ENCODE measurements around the gene ALOXE3. TPM values are rescaled to one million over a fixed set of nuclear protein-coding genes. Genes with fewer than 3 reads are reported as not detected.

The ALOXE3 gene
- total and polyA plus RNA-seq, 2 experiments from 2014 or later, result 0.10 to 0.27 TPM

DNA sequence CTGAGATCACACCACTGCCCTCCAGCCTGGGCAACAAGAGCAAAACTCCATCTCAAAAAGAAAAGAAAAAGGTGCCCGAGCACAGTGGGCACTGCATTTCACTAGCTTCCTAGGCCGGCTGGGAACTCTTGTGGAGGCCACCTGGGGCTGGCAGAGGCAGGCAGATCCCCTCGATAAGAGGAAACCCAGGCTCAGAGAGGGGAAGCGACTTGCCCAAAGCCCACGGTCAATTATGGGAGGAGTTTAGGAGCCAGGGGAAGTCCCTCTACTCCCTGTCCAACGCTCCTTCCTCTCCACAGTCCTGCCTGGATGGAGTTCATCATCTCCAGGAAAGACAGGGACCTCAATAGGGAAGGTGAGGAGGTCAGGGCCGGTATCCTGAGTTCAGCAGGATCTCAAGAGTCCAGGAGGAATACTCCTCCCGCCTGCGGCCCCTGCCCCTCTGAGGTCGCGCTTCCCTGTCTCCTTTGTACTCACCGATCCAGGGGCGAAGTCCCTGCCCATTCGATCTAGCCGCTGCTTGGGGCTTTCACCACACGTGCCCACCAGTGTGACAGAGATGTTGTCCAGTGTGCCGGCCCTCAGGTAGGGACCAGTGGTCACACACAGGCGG lies 841 bp downstream of the ALOXE3 start:
- DNase-seq (ENCODE audit: low spot score) (no peak), ATAC-seq (no peak)
- Histone ChIP-seq H3K27ac (ENCODE audit: low read depth) (no peak overlapping the region), H4K20me1 (replicated peaks; ENCODE audit: insufficient read depth) (no peaks in the 10 kb centered on the region), H3K79me2 (replicated peaks; ENCODE audit: insufficient read depth) (no peaks in the 10 kb centered on the region), H2AFZ (peak overlapping the region; percentile 98), H3K9me2 (ENCODE audit: insufficient read depth) (no peaks in the 10 kb centered on the region), H3K4me2 (peak overlapping the region; percentile 75), H3K27me3 (ENCODE audit: insufficient read depth) (peaks cover 69% of the 10 kb centered on the region), H3K4me3 (peak overlapping the region; percentile 66), H3K36me3 (ENCODE audit: insufficient read depth) (no peaks in the 10 kb centered on the region), H3F3A (replicated peaks; ENCODE audit: low read depth) (0 out of 2 replicates have a peak, but pooled peaks cover 4% of the 10 kb centered on the region), H3K4me1 (ENCODE audit: insufficient read depth) (peaks cover 7% of the 10 kb centered on the region; the same call in 1 of the 2 replicates)
- peaks cover 6% of the 10 kb centered on the region; the same call in 2 of the 3 replicates for H3K4me1 Mint-ChIP-seq
- peaks cover 13% of the 10 kb centered on the region for H3K36me3 Mint-ChIP-seq (ENCODE audit: low read depth)
- H3K4me3 Mint-ChIP-seq, result peak overlapping the region; percentile 83
- H3K27me3 Mint-ChIP-seq (ENCODE audit: insufficient read depth, low read depth, poor library complexity), result peaks cover 79% of the 10 kb centered on the region
- no peak overlapping the region for H3K27ac Mint-ChIP-seq
- peaks cover 17% of the 10 kb centered on the region for H3K9me3 Mint-ChIP-seq
- no peak for TF ChIP-seq CREB1 (CRISPR knock-in tag; IDR thresholded peaks at IDR 0.05; ENCODE audit: low read depth)
- TF ChIP-seq EZH2 (IDR thresholded peaks at IDR 0.05; ENCODE audit: low read depth, unreplicated experiment), result peak; percentile 63

DNA sequence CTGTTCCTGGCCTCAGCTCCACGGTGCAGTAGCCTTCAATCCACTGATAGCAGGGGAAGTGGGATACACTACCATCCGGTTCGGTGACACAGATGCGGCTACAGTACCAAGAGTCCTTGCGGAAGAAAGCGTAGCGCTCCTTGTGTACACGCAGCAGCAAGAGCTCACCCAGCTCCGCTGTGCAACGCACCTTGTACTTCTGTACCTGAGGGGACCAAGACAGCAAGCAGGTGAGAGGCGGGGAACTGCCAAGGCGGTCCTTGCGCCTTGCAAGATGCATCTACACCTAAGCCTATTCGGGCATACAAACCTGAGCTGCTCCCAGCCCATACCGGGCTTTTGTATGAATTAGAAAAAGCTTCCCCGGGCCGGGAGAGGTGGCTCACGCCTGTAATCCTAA lies 1.5 kb downstream of the ALOXE3 start:
- peaks cover 4% of the 10 kb centered on the region; the same call in 2 of the 3 replicates for H3K4me1 Mint-ChIP-seq
- TF ChIP-seq POLR2AphosphoS5 (IDR thresholded peaks at IDR 0.05; ENCODE audit: low read depth) (no peak), CREB1 (CRISPR knock-in tag; IDR thresholded peaks at IDR 0.05; ENCODE audit: low read depth) (no peak)
- TF ChIP-seq, protein P1, sequence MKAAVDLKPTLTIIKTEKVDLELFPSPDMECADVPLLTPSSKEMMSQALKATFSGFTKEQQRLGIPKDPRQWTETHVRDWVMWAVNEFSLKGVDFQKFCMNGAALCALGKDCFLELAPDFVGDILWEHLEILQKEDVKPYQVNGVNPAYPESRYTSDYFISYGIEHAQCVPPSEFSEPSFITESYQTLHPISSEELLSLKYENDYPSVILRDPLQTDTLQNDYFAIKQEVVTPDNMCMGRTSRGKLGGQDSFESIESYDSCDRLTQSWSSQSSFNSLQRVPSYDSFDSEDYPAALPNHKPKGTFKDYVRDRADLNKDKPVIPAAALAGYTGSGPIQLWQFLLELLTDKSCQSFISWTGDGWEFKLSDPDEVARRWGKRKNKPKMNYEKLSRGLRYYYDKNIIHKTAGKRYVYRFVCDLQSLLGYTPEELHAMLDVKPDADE (IDR thresholded peaks at IDR 0.05), result no peak
- peaks cover 7% of the 10 kb centered on the region; the same call in 1 of the 2 replicates for H3K4me1 ChIP-seq (ENCODE audit: insufficient read depth)
- DNase-seq (ENCODE audit: low spot score), result no peak
- no peaks in the 10 kb centered on the region for H3K9me2 ChIP-seq (ENCODE audit: insufficient read depth)
- H3K79me2 ChIP-seq (replicated peaks; ENCODE audit: insufficient read depth), result no peaks in the 10 kb centered on the region
- H3K36me3 ChIP-seq (ENCODE audit: insufficient read depth), result no peaks in the 10 kb centered on the region
- peak overlapping the region; percentile 7; the same call in 2 of the 3 replicates for H3K4me3 Mint-ChIP-seq
- H3K9me3 Mint-ChIP-seq, result peaks cover 17% of the 10 kb centered on the region
- peak overlapping the region; percentile 66 for H3K4me3 ChIP-seq
- H3F3A ChIP-seq (replicated peaks; ENCODE audit: low read depth), result 0 out of 2 replicates have a peak, but pooled peaks cover 4% of the 10 kb centered on the region
- ATAC-seq, result no peak
- H3K27ac ChIP-seq (ENCODE audit: low read depth), result no peak overlapping the region
- H3K4me2 ChIP-seq, result no peak overlapping the region
- peaks cover 69% of the 10 kb centered on the region for H3K27me3 ChIP-seq (ENCODE audit: insufficient read depth)
- no peaks in the 10 kb centered on the region for H4K20me1 ChIP-seq (replicated peaks; ENCODE audit: insufficient read depth)
- H3K36me3 Mint-ChIP-seq (ENCODE audit: low read depth), result peaks cover 13% of the 10 kb centered on the region
- H3K27me3 Mint-ChIP-seq (ENCODE audit: insufficient read depth, low read depth, poor library complexity), result peaks cover 74% of the 10 kb centered on the region
- H2AFZ ChIP-seq, result no peak overlapping the region; the same call in 1 of the 2 replicates
- no peak overlapping the region for H3K27ac Mint-ChIP-seq

DNA sequence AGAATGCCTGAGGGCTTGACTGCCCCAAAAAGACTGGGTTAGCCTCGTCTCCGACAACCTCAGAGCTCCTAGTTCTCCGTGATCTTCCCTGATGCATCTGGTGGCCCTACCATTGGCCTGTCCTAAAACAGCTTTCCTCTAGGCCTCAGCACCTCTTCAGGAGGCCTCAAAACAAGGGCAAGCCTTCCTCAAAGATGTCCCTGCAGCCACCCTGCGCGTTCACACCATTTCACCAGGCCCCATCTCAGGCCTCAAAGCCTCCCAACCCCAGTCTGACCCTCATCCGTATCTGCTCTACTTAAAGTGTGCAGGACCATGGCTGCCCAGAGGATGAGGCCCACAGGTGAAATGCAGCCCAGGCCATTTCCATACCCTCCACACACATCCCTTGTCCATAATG lies 7.4 kb downstream of the ALOXE3 start:
- peaks cover 57% of the 10 kb centered on the region for H3K27me3 Mint-ChIP-seq (ENCODE audit: insufficient read depth, low read depth, poor library complexity)
- TF ChIP-seq STAT1 (IDR thresholded peaks at IDR 0.05; ENCODE audit: unreplicated experiment) (no peak), REST (IDR thresholded peaks at IDR 0.05; ENCODE audit: unreplicated experiment) (no peak), NANOG (IDR thresholded peaks at IDR 0.05; ENCODE audit: borderline replicate concordance) (no peak), ZNF331 (CRISPR knock-in tag; IDR thresholded peaks at IDR 0.05; ENCODE audit: low read depth) (no peak), CREB1 (CRISPR knock-in tag; IDR thresholded peaks at IDR 0.05; ENCODE audit: low read depth) (no peak), JUNB (IDR thresholded peaks at IDR 0.05; ENCODE audit: unreplicated experiment) (no peak), EZH2 (IDR thresholded peaks at IDR 0.05; ENCODE audit: low read depth, unreplicated experiment) (no peak)

More for the DNA sequence above, 7.4 kb downstream of the ALOXE3 start:
- H3K36me3 ChIP-seq (ENCODE audit: insufficient read depth), result no peaks in the 10 kb centered on the region
- H4K20me1 ChIP-seq (replicated peaks; ENCODE audit: insufficient read depth), result no peaks in the 10 kb centered on the region
- no peak overlapping the region for H3K27ac ChIP-seq (ENCODE audit: low read depth)
- H3K4me1 ChIP-seq (ENCODE audit: insufficient read depth), result no peaks in the 10 kb centered on the region
- no peaks in the 10 kb centered on the region for H3K36me3 Mint-ChIP-seq (ENCODE audit: low read depth)
- H3K79me2 ChIP-seq (replicated peaks; ENCODE audit: insufficient read depth), result no peaks in the 10 kb centered on the region
- H3K4me3 ChIP-seq, result 0 out of 2 replicates have a peak overlapping the region, but pooled peaks have one; percentile 81
- H3F3A ChIP-seq (replicated peaks; ENCODE audit: low read depth), result no peaks in the 10 kb centered on the region
- no peaks in the 10 kb centered on the region for H3K9me2 ChIP-seq (ENCODE audit: insufficient read depth)
- H3K4me2 ChIP-seq, result no peak overlapping the region; the same call in 1 of the 2 replicates
- H3K27me3 ChIP-seq (ENCODE audit: insufficient read depth), result peaks cover 85% of the 10 kb centered on the region
- peak overlapping the region; percentile 59 for H3K4me3 Mint-ChIP-seq
- DNase-seq (ENCODE audit: low spot score), result no peak
- H3K9me3 Mint-ChIP-seq, result no peaks in the 10 kb centered on the region
- no peak overlapping the region for H2AFZ ChIP-seq
- H3K27ac Mint-ChIP-seq, result no peak overlapping the region
- H3K4me1 Mint-ChIP-seq, result peaks cover 15% of the 10 kb centered on the region
- ATAC-seq, result no peak

Measured in GM23338 (cell line).